ENCODE data around the gene STARD3. TPM values are rescaled to one million over a fixed set of nuclear protein-coding genes. Genes with fewer than 3 reads are reported as not detected.
"Not testable (repeated sequence)": the region's sequence is repeated elsewhere in the genome, so short reads cannot be mapped to it uniquely, and the experiment has no call there.

The STARD3 gene
- total RNA-seq, 1 experiment from 2014 or later: 69.5 TPM

DNA sequence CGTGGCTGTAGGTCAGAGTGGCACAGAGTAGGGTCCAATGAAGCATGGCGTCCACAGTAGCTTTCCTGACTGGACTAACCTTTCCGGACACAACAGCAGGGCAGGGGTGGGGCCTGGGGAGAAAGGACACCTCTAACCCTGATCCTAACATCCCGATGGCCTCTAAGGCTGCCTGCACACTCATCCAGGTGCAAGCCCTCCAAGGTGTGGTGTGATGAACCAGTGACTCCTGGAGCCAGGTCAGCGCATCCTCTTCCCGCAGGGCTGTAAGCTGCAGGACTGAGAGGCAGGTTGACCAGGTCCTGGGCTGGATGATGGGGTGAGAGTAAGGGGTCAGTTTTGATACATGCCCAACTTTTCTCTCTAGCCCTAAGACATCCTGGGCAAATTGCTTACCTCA is 59.8 kb downstream of the STARD3 start:
- DNase-seq (ENCODE audit: low read depth): no peak
- in situ Hi-C loops (cut with HindIII; ENCODE audit: low pct_unique_long_range_greater_than_20kb, low sequenced_read_pairs): loop anchor here (25.0 kb wide), 1 partner anchor 159 kb away; no protein-coding TSS in a partner anchor

DNA sequence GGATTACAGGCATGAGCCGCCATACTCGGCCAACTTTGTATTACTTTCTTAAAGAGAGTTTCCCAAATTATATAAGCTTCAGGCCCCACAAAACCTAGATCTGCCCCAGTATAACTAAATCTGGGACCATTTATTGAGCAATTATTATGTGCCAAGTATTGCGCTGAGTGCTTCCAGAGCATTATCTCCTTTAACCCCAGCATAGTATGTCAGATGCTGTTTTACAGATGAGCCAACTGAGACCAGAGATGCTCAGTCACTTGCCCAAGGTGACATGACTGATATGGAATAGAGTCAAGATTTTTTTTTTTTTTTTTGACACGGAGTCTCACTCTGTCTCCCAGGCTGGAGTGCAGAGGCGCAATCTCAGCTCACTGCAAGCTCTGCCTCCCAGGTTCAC is 61.0 kb downstream of the STARD3 start:
- in situ Hi-C loops (cut with HindIII; ENCODE audit: low pct_unique_long_range_greater_than_20kb, low sequenced_read_pairs): loop anchor here (25.0 kb wide), 1 partner anchor 161 kb away; no protein-coding TSS in a partner anchor
- DNase-seq (ENCODE audit: low read depth): no peak

DNA sequence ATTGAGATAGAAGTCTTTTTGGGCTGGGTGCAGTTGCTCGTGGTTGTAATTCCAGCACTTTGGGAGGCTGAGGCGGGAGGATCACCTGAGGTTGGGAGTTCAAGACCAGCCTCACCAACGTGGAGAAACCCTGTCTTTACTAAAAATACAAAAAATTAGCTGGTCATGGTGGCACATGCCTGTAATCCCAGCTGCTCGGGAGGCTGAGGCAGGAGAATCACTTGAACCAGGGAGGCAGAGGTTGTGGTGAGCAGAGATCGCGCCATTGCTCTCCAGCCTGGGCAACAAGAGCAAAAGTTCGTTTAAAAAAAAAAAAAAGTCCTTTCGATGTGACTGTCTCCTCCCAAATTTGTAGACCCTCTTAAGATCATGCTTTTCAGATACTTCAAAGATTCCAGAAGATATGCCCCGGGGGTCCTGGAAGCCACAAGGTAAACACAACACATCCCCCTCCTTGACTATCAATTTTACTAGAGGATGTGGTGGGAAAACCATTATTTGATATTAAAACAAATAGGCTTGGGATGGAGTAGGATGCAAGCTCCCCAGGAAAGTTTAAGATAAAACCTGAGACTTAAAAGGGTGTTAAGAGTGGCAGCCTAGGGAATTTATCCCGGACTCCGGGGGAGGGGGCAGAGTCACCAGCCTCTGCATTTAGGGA is 62.3 kb downstream of the STARD3 start:
- in situ Hi-C loops (cut with HindIII; ENCODE audit: low pct_unique_long_range_greater_than_20kb, low sequenced_read_pairs): loop anchor here (25.0 kb wide), 1 partner anchor 162 kb away; no protein-coding TSS in a partner anchor
- not testable (repeated sequence) for DNase-seq (ENCODE audit: low read depth)

DNA sequence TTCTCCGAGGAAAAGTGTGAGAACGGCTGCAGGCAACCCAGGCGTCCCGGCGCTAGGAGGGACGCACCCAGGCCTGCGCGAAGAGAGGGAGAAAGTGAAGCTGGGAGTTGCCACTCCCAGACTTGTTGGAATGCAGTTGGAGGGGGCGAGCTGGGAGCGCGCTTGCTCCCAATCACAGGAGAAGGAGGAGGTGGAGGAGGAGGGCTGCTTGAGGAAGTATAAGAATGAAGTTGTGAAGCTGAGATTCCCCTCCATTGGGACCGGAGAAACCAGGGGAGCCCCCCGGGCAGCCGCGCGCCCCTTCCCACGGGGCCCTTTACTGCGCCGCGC is 62.8 kb downstream of the STARD3 start, which contains the start of gene ERBB2:
TSS of gene ERBB2 (plus strand) at position 247 of the 330 bp plus-strand sequence. CDS start 175 bp downstream, outside the sequence.
- in situ Hi-C loops (cut with HindIII; ENCODE audit: low pct_unique_long_range_greater_than_20kb, low sequenced_read_pairs): loop anchor here (25.0 kb wide), 1 partner anchor 162 kb away; no protein-coding TSS in a partner anchor
- peak; percentile 80 for DNase-seq (ENCODE audit: low read depth)

DNA sequence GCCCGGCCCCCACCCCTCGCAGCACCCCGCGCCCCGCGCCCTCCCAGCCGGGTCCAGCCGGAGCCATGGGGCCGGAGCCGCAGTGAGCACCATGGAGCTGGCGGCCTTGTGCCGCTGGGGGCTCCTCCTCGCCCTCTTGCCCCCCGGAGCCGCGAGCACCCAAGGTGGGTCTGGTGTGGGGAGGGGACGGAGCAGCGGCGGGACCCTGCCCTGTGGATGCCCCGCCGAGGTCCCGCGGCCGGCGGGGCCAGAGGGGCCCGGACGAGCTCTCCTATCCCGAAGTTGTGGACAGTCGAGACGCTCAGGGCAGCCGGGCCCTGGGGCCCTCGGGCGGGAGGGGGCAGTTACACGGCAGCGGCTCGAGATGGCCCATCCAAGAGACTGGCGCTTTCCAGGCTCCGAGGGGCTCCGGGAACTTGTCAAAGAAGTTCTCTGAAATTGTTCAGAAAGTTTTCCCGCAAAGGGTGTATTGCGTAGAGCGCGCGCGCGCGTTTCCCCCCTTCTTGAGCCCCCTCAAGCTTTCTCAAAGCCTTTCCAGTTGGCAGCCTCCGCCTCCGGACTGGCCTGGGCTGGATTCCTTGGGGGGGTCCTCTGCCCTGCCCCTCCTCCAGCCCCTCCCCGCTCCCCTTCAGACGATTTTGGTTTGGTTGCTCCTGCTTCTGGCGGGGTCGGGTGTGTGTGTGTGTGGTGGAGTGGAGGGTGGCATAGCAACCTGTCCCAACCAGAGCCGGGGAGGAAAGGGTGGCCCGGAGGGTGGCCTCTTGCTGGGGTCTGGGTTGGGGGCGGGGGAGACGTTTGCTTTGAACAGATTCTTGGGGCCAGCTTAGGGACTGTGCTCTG is 63.4 kb downstream of the STARD3 start:
- DNase-seq (ENCODE audit: low read depth): peak; percentile 37
- in situ Hi-C loops (cut with HindIII; ENCODE audit: low pct_unique_long_range_greater_than_20kb, low sequenced_read_pairs): no loop called here

DNA sequence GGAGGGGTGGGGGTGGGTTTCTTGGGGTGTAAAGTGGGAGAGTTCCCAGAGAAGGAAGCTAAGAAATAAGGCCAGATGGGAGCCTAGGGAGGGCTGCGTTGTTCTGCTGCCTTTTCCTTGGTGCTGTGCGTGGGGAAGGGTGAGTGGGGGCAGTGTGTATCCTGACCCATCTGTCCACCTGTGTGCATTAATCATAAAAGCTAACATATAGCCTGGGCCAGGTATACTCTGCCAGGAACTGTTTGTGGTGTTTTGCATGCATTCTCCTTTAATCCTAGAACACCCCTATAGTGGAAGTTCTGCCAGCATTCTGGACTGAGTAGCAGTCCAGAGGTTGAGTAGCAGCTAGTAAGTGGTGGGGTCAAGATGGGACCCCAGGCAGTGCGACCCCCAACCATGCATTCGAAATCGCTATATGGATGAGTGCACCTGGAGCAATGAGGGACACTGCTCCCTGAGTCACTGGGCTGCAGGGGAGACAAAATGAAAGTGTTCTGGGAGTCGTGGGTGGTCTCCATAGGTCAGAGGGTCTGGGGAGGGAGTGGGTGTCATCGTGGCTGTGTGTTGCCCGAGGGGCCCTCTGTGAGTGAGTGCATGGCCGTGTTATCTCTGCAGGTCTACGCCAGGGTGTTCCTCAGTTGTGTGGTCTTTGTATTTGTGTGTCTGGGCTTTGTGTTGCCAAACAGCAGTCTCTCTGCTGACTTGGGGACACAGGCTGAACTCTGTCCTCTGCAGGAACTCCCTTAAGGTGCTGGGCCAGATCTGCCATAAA is 64.3 kb downstream of the STARD3 start:
- in situ Hi-C loops (cut with HindIII; ENCODE audit: low pct_unique_long_range_greater_than_20kb, low sequenced_read_pairs): no loop called here
- DNase-seq (ENCODE audit: low read depth): peak; percentile 7

DNA sequence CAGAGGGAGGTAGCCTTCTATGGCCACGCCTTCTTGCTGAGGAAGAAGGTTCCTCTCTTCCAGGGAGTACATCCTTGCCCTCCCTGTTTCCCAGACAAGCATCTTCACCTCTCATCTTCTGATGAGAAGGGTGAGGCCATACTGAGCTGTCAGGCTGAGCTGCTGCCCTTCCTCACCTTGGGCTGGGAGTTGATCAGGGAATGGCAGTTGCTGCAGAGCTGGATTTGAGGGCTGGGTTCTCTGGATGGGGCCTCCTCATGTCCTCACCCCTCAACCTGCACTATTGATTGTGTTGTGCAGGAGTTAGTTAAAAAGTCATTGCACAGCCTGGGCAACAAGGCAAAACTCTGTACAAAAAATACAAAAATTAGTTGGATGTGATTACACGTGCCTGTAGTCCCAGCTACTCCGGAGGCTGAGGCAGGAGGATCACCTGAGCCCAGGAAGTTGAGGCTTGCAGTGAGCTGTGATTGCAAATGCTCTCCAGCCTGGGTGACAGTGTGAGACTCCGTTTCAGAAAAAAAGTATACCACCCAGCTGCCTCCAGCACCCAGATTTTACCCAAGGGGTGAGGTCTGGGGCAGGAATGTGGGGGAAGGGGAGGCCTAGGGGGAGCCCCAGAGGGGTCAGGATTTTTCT is 65.0 kb downstream of the STARD3 start:
- no peak for DNase-seq (ENCODE audit: low read depth)
- in situ Hi-C loops (cut with HindIII; ENCODE audit: low pct_unique_long_range_greater_than_20kb, low sequenced_read_pairs): no loop called here

DNA sequence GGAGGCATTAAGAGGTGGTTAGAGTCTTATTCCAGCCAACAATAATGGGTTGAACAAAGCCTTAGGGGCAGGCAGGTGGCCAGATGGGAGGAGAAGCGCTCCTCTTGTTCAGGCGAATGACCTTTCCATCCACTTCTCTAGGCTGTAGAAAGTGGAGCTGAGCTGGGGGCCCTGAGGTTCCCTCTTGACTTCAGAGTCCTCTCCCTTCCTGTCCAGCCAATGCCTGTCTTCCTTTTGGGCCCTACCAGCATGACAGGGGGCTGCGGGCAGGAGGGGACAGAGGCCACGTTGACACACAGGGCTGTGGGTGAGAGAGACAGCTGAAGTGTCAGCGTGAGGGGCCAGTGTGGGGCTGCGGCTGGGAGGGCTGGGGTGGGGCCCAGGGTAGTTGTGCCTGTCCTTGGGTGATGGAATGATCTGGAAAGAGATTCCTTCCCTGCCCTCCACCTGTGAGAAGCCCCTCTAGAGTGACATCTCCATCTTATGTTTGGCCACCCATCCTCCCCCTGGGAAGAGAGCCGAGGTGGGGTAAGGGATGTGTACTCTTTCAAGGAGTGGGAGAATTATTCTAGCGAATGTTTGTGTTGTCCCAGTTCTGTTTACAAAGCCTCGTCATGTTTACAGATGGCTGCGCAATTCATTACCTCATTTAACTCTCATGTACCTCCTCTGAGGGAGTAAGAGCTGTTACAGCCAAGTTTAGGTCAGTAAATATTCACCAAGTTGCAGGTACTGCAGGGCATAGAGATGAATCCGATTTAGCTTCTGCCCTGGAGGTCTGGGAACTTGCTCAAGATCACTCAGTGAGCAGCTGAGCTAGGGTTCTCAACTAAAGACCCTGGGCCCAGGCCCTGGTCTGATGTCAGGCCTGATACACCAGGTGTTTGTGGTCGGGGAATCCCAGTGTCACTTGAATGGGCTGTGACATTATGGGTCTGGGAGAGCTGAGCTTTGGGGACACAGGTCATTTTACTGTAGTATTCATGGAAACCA is 66.3 kb downstream of the STARD3 start:
- in situ Hi-C loops (cut with HindIII; ENCODE audit: low pct_unique_long_range_greater_than_20kb, low sequenced_read_pairs): no loop called here
- DNase-seq (ENCODE audit: low read depth): no peak

DNA sequence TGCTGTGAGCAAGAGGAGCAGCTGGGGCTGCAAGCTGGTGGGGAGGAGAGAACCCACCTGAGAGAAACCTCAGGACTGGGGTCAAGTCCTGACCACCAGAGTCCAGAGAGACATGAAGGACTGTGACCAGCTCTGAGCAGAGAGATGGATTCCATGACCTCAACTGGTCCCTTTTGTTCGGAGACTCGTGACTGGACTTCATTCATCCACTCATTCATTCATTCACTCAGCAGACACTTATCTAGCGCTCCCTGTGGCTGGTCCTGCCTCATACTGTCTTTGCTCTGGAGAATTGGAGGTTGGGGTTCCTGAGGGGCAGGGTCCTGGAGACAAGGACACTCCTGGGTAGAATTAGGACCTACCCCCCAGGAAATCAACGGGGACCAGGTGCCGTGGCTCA is 67.0 kb downstream of the STARD3 start:
- in situ Hi-C loops (cut with HindIII; ENCODE audit: low pct_unique_long_range_greater_than_20kb, low sequenced_read_pairs): no loop called here
- DNase-seq (ENCODE audit: low read depth): no peak

DNA sequence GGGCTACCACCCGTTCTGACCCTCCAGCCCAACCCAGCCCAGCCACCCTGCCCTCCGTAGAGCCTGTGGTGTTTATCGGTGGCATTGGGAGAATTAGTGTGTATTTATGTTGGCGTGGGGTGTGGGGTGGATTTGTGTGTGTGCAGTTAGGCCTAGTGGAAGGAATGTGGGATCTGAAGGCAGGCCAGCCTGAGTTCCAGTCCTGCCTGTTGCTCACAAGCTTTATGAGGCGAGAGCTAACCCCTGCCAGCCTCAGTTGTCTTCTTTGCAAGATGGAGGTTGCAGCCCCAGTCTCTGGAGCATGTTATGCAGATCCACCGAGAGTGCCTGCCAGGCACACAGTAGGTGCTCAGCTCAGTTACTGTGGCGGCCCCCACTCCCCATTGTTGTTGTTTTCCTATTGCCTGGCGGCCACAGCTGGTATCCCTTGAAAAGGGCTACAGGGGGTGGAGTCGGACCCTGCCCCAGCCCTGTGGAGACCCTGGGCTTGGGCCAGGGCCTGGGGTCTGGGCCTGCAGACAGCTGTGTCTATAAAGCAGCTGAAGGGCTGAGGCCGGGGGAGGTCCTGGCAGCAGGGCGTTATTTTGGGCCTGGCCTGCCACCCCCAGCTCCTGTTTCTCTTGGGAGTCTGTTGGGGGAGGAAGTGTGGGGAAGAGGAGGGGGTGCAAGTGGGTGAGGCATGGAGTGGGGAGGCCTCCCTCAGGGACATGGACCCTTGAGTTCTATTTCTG is 68.0 kb downstream of the STARD3 start:
- DNase-seq (ENCODE audit: low read depth): no peak
- in situ Hi-C loops (cut with HindIII; ENCODE audit: low pct_unique_long_range_greater_than_20kb, low sequenced_read_pairs): no loop called here

DNA sequence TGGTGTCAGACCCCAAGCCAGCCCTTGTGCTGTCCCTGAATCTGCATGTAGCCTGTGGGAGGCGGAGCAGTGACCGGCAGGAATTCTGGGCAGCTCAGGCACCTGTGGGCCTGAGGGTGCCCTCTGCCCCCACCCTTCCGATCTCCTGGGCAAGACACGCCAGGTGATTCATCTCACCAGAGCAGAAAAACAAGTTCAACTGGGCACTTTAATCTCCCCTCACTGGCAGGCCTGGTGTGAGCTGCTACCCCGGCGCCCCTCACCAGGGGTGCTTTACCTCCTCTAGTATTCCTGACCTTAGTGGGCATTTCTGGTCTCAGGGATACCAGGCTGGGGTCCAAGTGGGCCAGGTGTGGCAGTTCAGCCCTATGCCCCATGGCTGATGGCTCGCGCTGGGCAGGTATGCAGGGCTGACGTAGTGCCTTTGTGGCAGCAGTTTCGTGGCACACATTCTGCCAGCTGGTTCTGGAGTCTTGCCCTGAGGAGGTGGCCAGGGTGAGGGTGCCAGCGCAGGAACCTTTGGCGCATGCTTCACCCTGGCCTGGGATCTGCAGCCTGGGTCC is 68.9 kb downstream of the STARD3 start:
- in situ Hi-C loops (cut with HindIII; ENCODE audit: low pct_unique_long_range_greater_than_20kb, low sequenced_read_pairs): no loop called here
- DNase-seq (ENCODE audit: low read depth): no peak

DNA sequence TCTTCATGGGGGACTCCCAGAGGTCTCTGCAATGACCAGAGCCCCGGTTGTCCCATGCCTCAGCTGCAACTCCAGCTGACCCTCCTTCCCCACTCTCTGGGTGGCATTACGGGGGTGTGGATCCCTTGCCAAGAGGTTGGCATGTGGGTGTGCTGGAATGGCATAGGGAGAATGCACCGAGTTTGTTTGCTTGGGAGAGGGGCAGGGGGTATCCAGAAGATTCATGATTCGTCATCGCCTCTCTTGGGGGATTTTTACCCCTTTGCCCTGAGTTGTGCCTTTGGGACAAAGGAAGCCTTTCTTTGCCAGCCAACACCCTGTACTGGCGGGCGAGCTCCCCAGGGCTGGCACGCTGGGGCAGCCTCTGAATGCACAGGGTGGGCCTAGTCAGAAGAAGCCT is 69.4 kb downstream of the STARD3 start:
- DNase-seq (ENCODE audit: low read depth): no peak
- in situ Hi-C loops (cut with HindIII; ENCODE audit: low pct_unique_long_range_greater_than_20kb, low sequenced_read_pairs): no loop called here

DNA sequence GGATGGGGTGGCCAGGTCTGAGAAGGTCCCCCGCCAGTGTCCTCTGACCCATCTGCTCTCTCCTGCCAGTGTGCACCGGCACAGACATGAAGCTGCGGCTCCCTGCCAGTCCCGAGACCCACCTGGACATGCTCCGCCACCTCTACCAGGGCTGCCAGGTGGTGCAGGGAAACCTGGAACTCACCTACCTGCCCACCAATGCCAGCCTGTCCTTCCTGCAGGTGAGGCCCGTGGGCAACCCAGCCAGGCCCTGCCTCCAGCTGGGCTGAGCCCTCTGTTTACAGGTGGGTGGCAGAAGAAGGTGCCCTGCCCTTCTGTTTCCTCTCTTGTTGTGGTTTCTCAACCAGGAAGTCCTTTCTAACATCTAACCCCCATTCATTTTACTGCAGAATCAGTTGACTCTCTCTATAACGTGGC is 70.0 kb downstream of the STARD3 start:
- DNase-seq (ENCODE audit: low read depth): no peak
- in situ Hi-C loops (cut with HindIII; ENCODE audit: low pct_unique_long_range_greater_than_20kb, low sequenced_read_pairs): no loop called here

DNA sequence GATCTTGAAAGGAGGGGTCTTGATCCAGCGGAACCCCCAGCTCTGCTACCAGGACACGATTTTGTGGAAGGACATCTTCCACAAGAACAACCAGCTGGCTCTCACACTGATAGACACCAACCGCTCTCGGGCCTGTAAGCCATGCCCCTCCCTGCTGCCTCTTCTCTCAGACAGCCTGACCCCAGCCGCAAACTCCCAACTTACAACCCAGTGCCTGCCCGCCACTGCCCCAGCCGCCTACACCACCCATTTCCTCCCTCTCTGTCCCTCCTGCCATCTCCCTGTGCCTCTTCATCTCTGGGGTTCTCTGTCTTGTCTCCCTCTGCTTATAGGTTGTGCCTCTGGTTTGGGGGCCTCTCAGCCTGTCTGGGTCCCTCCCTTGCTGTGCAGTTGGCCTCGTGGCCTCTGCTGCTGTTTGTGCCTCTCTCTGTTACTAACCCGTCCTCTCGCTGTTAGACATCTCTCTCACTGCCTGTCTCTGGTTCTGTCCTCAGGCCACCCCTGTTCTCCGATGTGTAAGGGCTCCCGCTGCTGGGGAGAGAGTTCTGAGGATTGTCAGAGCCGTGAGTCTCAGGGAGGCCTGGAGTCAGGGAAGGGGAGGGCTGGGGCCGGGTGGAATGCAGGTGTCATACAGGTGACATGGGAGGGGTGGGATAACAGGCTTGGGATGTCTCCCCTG is 72.5 kb downstream of the STARD3 start:
- in situ Hi-C loops (cut with HindIII; ENCODE audit: low pct_unique_long_range_greater_than_20kb, low sequenced_read_pairs): no loop called here
- DNase-seq (ENCODE audit: low read depth): no peak

DNA sequence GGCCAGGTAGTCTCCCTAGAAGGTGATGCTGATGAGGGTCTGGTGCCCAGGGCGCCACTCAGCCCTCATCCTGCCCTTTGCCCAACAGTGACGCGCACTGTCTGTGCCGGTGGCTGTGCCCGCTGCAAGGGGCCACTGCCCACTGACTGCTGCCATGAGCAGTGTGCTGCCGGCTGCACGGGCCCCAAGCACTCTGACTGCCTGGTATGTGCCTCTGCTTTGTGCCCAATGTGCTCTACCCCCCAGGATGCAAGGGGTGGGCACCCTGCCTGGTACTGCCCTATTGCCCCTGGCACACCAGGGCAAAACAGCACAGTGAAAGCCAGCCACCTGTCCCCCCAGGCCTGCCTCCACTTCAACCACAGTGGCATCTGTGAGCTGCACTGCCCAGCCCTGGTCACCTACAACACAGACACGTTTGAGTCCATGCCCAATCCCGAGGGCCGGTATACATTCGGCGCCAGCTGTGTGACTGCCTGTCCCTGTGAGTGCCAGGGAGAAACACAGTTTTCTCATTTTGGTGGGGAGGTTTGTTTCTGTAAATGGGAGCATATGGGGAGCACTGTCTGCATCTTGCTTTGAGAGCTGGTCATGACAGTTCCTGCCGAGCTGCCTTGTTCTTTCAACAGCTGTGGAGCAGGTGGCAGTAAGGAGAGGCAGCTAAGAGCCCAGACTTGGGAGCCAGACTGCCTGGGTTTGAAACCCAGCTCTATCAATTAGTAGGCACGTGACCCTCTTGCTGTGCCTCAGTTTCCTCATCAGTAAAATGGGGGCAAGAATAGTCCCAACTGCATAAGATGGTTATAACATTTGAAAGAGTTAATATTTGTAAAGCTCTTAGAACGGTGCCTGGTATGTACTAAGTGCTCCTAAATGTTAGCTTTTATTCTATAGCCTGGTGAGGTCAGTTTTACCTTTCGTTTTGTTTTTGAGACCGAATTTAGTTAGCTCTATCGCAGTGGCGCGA is 73.3 kb downstream of the STARD3 start:
- no peak for DNase-seq (ENCODE audit: low read depth)
- in situ Hi-C loops (cut with HindIII; ENCODE audit: low pct_unique_long_range_greater_than_20kb, low sequenced_read_pairs): no loop called here
